ENCODE measurements around the gene MRC1. TPM values are rescaled to one million over a fixed set of nuclear protein-coding genes. Genes with fewer than 3 reads are reported as not detected.

Gene MRC1
- total RNA-seq: 100 to 1,000 TPM in 1 of 3 donors, 10 to 100 TPM in 2; 13.8 to 197 (median 29.3) TPM

DNA sequence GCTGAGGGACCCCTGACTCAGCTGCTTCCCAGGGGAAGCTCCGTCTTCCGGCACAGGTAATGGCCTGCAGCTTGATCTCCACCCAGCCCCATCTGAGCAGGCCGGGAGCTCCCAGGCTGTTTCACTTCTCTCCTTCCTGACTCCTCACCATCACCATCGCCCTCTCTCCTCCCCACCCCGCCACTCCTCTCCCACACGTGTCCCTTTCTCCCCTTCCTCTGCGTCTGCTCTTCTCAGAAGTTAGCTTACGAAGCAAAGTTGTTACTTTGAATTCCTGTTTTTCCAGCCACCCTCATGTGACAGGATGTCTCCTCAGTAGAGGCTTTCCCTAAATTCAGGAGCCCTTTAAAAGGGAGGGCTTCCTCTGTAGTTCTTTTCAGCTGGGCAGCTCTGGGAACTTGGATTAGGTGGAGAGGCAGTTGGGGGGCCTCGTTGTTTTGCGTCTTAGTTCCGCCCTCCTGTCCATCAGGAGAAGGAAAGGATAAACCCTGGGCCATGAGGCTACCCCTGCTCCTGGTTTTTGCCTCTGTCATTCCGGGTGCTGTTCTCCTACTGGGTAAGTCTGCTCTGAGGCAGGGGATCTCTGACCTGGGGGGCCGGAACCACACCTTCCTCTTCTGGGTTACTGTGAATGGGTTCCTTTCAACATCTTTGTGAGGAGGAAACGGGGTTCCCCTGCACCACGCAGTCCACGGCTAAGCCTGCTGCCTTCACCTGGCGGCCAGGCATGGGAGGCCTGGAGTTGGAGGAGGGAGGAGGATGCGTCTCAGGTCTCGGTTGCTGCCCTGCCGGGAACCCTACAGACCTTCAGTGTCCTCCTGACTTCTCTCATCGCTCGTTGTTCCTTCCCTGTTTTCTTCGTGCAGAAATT, at the start of gene MRC1:
MRC1 (plus strand) TSS at position 378 of the 871 bp plus-strand sequence; CDS start at position 496, 118 bp downstream.
- Histone ChIP-seq H3K36me3 (no peaks in the 10 kb centered on the region), H3K9me3 (no peaks in the 10 kb centered on the region), H3K4me1 (no peaks in the 10 kb centered on the region), H3K27me3 (no peaks in the 10 kb centered on the region), H3K4me3 (peak within 1 kb of the TSS; percentile 16 to 29 (median 25)), H3K27ac (peak within 1 kb of the TSS in 1 of 2 donors; percentile 28)
- TF ChIP-seq POLR2AphosphoS5 (IDR thresholded peaks at IDR 0.05): no peak
- no peak for TF ChIP-seq POLR2A (IDR thresholded peaks at IDR 0.05)
- DNase-seq (ENCODE audit: low spot score in 2 of 2): no peak
- intact Hi-C loops (cut with DNase I; ENCODE audit: low total_unique reads): no loop called here

DNA sequence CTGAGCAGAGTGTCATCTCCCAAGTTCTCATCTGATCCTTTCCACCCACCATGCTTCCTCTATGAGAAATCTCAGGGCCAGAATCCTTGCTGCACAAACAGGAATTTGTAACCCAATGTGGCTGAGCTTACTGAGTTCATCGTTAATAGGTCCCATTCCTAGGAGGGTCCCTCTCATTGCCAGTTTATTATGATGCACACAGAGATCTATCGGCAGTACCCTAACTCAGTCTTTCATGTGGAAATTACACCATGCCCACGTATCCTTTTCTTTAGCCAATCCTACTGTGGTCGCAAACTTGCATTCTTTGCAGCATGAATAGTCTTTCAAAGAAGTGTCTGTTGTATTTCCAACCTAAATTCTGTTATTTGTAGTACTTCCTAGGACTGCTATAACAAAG, 45.0 kb upstream of the MRC1 start:
- TF ChIP-seq POLR2AphosphoS5 (IDR thresholded peaks at IDR 0.05) (no peak), POLR2A (IDR thresholded peaks at IDR 0.05) (no peak), CTCF (IDR thresholded peaks at IDR 0.05) (no peak)
- no peaks in the 10 kb centered on the region for H3K4me1 ChIP-seq
- no peak overlapping the region for H3K27ac ChIP-seq
- no peaks in the 10 kb centered on the region for H3K9me3 ChIP-seq
- no peaks in the 10 kb centered on the region for H3K27me3 ChIP-seq
- no peaks in the 10 kb centered on the region for H3K36me3 ChIP-seq
- intact Hi-C loops (cut with DNase I; ENCODE audit: low total_unique reads): no loop called here
- H3K4me3 ChIP-seq: no peak overlapping the region
- no peak for DNase-seq (ENCODE audit: low spot score in 2 of 2)

GRCh38 chr10:17765602-17766001, 43.5 kb upstream of the MRC1 start:
- intact Hi-C loops (cut with DNase I; ENCODE audit: low total_unique reads): no loop called here
- H3K36me3 ChIP-seq: no peaks in the 10 kb centered on the region
- H3K27ac ChIP-seq: no peak overlapping the region
- TF ChIP-seq CTCF (IDR thresholded peaks at IDR 0.05) (no peak), POLR2A (IDR thresholded peaks at IDR 0.05) (no peak), POLR2AphosphoS5 (IDR thresholded peaks at IDR 0.05) (no peak)
- no peak overlapping the region for H3K4me3 ChIP-seq
- H3K4me1 ChIP-seq: no peaks in the 10 kb centered on the region
- no peaks in the 10 kb centered on the region for H3K9me3 ChIP-seq
- H3K27me3 ChIP-seq: no peaks in the 10 kb centered on the region
- DNase-seq (ENCODE audit: low spot score in 2 of 2): no peak

- intact Hi-C loops (cut with DNase I; ENCODE audit: low total_unique reads): no loop called here
Measured at GRCh38 chr10:17766731-17767130, 42.4 kb upstream of the MRC1 start.

DNA sequence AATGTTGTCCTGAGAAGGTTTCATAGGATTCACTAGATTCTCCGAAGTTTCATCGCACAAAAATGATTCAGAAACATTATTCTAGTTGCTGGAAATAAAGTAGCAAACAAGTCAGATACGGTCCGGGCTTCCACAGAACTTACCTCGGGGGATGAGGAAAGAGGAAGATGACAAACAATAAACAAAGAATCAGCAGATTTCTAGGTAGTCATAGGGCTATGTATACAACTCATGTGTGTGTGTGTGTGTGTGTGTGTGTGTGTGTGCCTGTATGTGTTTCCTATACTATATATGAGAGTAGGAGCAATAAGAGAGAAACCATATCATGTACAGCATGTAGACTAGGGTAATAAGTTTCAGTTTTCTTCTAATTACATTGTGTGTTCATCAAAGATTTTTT, 40.7 kb upstream of the MRC1 start:
- no peaks in the 10 kb centered on the region for H3K9me3 ChIP-seq
- no peak overlapping the region for H3K27ac ChIP-seq
- no peak for DNase-seq (ENCODE audit: low spot score in 2 of 2)
- intact Hi-C loops (cut with DNase I; ENCODE audit: low total_unique reads): no loop called here
- H3K4me1 ChIP-seq: no peaks in the 10 kb centered on the region
- no peaks in the 10 kb centered on the region for H3K36me3 ChIP-seq
- H3K4me3 ChIP-seq: no peak overlapping the region
- no peaks in the 10 kb centered on the region for H3K27me3 ChIP-seq
- TF ChIP-seq POLR2AphosphoS5 (IDR thresholded peaks at IDR 0.05) (no peak), CTCF (IDR thresholded peaks at IDR 0.05) (no peak), POLR2A (IDR thresholded peaks at IDR 0.05) (no peak)

More at GRCh38 chr10:17766731-17767130, 42.4 kb upstream of the MRC1 start:
- Histone ChIP-seq H3K9me3 (no peaks in the 10 kb centered on the region), H3K36me3 (no peaks in the 10 kb centered on the region), H3K4me3 (no peak overlapping the region), H3K27ac (no peak overlapping the region), H3K27me3 (no peaks in the 10 kb centered on the region), H3K4me1 (no peaks in the 10 kb centered on the region)
- TF ChIP-seq POLR2AphosphoS5 (IDR thresholded peaks at IDR 0.05) (no peak), CTCF (IDR thresholded peaks at IDR 0.05) (no peak), POLR2A (IDR thresholded peaks at IDR 0.05) (no peak)
- DNase-seq (ENCODE audit: low spot score in 2 of 2): no peak
